ENCODE measurements around the gene TNS4. TPM values are rescaled to one million over a fixed set of nuclear protein-coding genes. Genes with fewer than 3 reads are reported as not detected.
A peak's percentile ranks its signal among the peaks of the same experiment; 100 is the strongest.

Gene TNS4
- total and polyA plus RNA-seq, 2 of the 4 experiments (the other 2 are of a cell fraction), result not detected

DNA sequence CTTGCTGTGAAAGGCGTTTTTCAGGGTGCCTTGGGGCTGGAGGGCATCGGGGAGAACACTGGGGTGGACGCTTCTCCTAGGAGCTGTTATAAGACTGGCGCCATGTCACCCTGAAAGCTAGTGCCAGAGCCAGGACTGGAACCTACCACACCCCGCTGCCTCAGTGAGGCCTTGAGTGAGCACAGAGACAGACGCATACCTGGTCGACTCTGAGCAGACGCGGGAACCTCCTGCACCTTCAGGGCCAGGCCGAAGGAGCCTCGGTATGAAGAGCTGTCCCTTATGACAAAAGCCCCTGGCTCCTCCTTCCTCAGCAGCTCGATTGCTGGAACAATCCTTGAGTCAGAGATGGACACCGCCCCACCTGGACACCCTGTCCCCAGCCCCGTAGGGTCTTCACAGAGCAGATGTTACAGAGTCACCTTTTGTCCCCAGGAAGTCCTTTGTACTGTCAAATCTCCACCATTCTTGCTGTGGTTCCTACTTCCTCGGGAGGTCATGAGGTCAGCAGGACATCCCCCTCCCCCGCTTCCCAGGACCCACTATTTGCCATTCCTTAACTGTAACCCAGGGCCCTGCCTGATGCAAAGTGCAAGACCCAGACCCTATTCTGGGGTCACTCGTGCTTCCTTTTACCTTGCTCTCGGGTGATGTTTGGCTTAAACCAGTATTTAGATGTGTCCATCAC lies 17.0 kb downstream of the TNS4 start:
- H2BK15ac ChIP-seq (ENCODE audit: low read depth, low read length), result peak overlapping the region; percentile 94
- ATAC-seq (ENCODE audit: low read depth) (no peak), DNase-seq (no peak)
- peaks cover 0 to 25% of the 10 kb centered on the region in 2 experiments; a peak in 2 of 4 replicates for H3K79me1 ChIP-seq (ENCODE audit: low read depth in 1 of 2, low read length in 2 of 2)
- BruUV-seq (replicated peaks), result no TSS peak
- TF ChIP-seq RAD21 (IDR thresholded peaks at IDR 0.05; ENCODE audit: low read length), result no peak
- TF ChIP-seq, protein P1, sequence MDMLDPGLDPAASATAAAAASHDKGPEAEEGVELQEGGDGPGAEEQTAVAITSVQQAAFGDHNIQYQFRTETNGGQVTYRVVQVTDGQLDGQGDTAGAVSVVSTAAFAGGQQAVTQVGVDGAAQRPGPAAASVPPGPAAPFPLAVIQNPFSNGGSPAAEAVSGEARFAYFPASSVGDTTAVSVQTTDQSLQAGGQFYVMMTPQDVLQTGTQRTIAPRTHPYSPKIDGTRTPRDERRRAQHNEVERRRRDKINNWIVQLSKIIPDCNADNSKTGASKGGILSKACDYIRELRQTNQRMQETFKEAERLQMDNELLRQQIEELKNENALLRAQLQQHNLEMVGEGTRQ (IDR thresholded peaks at IDR 0.05; ENCODE audit: low read depth, low read length), result no peak
- TF ChIP-seq MXI1 (IDR thresholded peaks at IDR 0.05; ENCODE audit: borderline replicate concordance, low read depth, low read length), result no peak
- no peak for TF ChIP-seq POLR2A (IDR thresholded peaks at IDR 0.05; ENCODE audit: low read depth, low read length)
- peak overlapping the region; percentile 14; the same call in 1 of the 2 replicates for H3K9ac ChIP-seq (ENCODE audit: low read depth, low read length)
- H3K18ac ChIP-seq (ENCODE audit: low read depth, low read length), result peak overlapping the region; percentile 98
- no peak overlapping the region for H3K4me3 ChIP-seq (ENCODE audit: insufficient read depth, low read depth, low read length)
- peak overlapping the region; percentile 87 to 96 for H4K8ac ChIP-seq (ENCODE audit: low read depth in 2 of 2, low read length in 2 of 2)
- H3K27ac ChIP-seq (ENCODE audit: insufficient read depth, low read length), result peak overlapping the region; percentile 89
- H4K91ac ChIP-seq (ENCODE audit: insufficient read depth, low read depth, low read length), result peak overlapping the region; percentile 98
- H2BK120ac ChIP-seq (ENCODE audit: low read depth, low read length), result peak overlapping the region; percentile 95
- in situ Hi-C loops (cut with MboI; ENCODE audit: low sequenced_read_pairs), result no loop called here
- H2BK5ac ChIP-seq (ENCODE audit: low read depth, low read length, poor library complexity, severe bottlenecking), result peak overlapping the region; percentile 97
- no peaks in the 10 kb centered on the region for H4K20me1 ChIP-seq (ENCODE audit: insufficient read depth, low read length)
- H2BK20ac ChIP-seq (ENCODE audit: low read depth, low read length), result peak overlapping the region; percentile 93
- peak overlapping the region; percentile 23 for H2AFZ ChIP-seq (replicated peaks; ENCODE audit: low read length, poor library complexity)
- peak overlapping the region; percentile 33 for H2AK9ac ChIP-seq (replicated peaks; ENCODE audit: low read depth, low read length, poor library complexity)
- H3K4ac ChIP-seq (ENCODE audit: low read depth, low read length), result peak overlapping the region; percentile 95
- H3K56ac ChIP-seq (ENCODE audit: extremely low read depth, insufficient read depth, low read length), result 0 out of 2 replicates have a peak overlapping the region, but pooled peaks have one; percentile 84
- peak overlapping the region; percentile 99 for H2AK5ac ChIP-seq (ENCODE audit: low read depth, low read length)
- intact Hi-C loops (cut with micrococcal nuclease), result no loop called here
- 91% methylated on average over 9 of the region's 18 CpGs; no CpG with 5 or more reads in 1 of the 2 experiments for WGBS, 2 experiments (ENCODE audit: extremely low coverage in 2 of 2, insufficient read length in 1 of 2)
- H3K4me2 ChIP-seq (ENCODE audit: low read depth, low read length), result no peak overlapping the region
- no peaks in the 10 kb centered on the region for H3K36me3 ChIP-seq (ENCODE audit: control insufficient read depth, insufficient read depth, low read length)
- POLR2A ChIA-PET (ENCODE audit: unreplicated experiment), result no interaction called here
- peak overlapping the region; percentile 44; the same call in 1 of the 2 replicates for H3K23ac ChIP-seq (ENCODE audit: low read depth, low read length)
- no peaks in the 10 kb centered on the region for H3K9me3 ChIP-seq (ENCODE audit: control insufficient read depth, insufficient read depth, low read length)
- H3K14ac ChIP-seq (replicated peaks; ENCODE audit: low read depth, low read length), result peak overlapping the region; percentile 86
- H4K5ac ChIP-seq (ENCODE audit: low read depth, low read length), result peak overlapping the region; percentile 97
- peaks cover 49% of the 10 kb centered on the region for H3K9me1 ChIP-seq (ENCODE audit: insufficient read depth, low read length)
- H3K4me1 ChIP-seq (ENCODE audit: control insufficient read depth, insufficient read depth, low read length), result peaks cover 40% of the 10 kb centered on the region
- no peaks in the 10 kb centered on the region for H3K27me3 ChIP-seq (ENCODE audit: control insufficient read depth, insufficient read depth, low read length)
- dilution Hi-C loops (cut with HindIII; ENCODE audit: low sequenced_read_pairs, unreplicated experiment), result no loop called here
- CTCF ChIA-PET, result no interaction called here
